Measurements from ENCODE around the gene SMPD1. TPM values are rescaled to one million over a fixed set of nuclear protein-coding genes. Genes with fewer than 3 reads are reported as not detected.

The SMPD1 gene
- total RNA-seq, 4 donors from 2014 or later = 27.7 to 67.0 (median 43.2) TPM

DNA sequence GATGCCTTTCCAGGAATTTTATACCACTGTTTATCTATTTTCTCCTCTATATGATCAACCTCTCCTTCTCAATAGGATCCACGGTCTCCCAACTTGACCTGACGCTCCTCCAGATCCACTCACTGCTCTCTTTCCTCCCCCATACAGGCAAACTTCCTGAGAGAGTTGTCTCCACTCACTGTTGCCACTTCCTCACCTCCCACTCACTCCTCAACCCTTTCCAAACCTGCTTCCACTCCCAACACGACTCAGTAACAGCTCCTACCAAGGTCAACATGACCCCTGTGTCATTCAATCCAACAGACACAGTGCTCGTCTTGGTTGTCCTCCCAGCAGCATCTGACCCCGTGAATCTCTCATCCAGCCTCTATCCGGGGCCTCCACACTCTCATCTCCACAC lies 25.5 kb downstream of the SMPD1 start:
- intact Hi-C loops (cut with DNase I; ENCODE audit: low total_unique reads) = no loop called here
- Histone ChIP-seq H3K36me3 (no peaks in the 10 kb centered on the region), H3K4me3 (no peak overlapping the region), H3K27ac (no peak overlapping the region), H3K9me3 (no peaks in the 10 kb centered on the region), H3K27me3 (no peaks in the 10 kb centered on the region), H3K4me1 (peaks cover 5 to 23% (median 11%) of the 10 kb centered on the region in 4 donors)
- DNase-seq = no peak
- in situ Hi-C loops (cut with MboI; ENCODE audit: low pct_ligation_motif_present in 1 of 4, low pct_unique_long_range_greater_than_20kb in 1 of 4, low sequenced_read_pairs in 3 of 4) = no loop called here
- WGBS, 2 donors (ENCODE audit: low coverage in 1 of 2) = 83 to 86% methylated on average over 6 of the region's 6 CpGs
- no peak for TF ChIP-seq POLR2AphosphoS5 (IDR thresholded peaks at IDR 0.05)
- TF ChIP-seq EP300 (IDR thresholded peaks at IDR 0.05; ENCODE audit: low read depth) = no peak
- TF ChIP-seq, protein P1, sequence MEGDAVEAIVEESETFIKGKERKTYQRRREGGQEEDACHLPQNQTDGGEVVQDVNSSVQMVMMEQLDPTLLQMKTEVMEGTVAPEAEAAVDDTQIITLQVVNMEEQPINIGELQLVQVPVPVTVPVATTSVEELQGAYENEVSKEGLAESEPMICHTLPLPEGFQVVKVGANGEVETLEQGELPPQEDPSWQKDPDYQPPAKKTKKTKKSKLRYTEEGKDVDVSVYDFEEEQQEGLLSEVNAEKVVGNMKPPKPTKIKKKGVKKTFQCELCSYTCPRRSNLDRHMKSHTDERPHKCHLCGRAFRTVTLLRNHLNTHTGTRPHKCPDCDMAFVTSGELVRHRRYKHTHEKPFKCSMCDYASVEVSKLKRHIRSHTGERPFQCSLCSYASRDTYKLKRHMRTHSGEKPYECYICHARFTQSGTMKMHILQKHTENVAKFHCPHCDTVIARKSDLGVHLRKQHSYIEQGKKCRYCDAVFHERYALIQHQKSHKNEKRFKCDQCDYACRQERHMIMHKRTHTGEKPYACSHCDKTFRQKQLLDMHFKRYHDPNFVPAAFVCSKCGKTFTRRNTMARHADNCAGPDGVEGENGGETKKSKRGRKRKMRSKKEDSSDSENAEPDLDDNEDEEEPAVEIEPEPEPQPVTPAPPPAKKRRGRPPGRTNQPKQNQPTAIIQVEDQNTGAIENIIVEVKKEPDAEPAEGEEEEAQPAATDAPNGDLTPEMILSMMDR (IDR thresholded peaks at IDR 0.05) = no peak
- no peak for TF ChIP-seq POLR2A (IDR thresholded peaks at IDR 0.05)

GRCh38 chr11:6417907-6418556 lies 27.8 kb downstream of the SMPD1 start:
- in situ Hi-C loops (cut with MboI; ENCODE audit: low pct_ligation_motif_present in 1 of 4, low pct_unique_long_range_greater_than_20kb in 1 of 4, low sequenced_read_pairs in 3 of 4) = no loop called here
- 35 to 44% methylated on average over 6 to 7 of the region's 7 CpGs for WGBS, 2 donors (ENCODE audit: low coverage in 1 of 2)
- Histone ChIP-seq H3K27ac (peak overlapping the region; percentile 85 to 94 (median 88)), H3K4me1 (peaks cover 5 to 23% (median 11%) of the 10 kb centered on the region in 4 donors), H3K27me3 (no peaks in the 10 kb centered on the region), H3K9me3 (no peaks in the 10 kb centered on the region), H3K4me3 (peak overlapping the region; percentile 86 to 94 (median 91)), H3K36me3 (no peaks in the 10 kb centered on the region)
- TF ChIP-seq, protein P1 (IDR thresholded peaks at IDR 0.05) = no peak
- no peak for TF ChIP-seq POLR2AphosphoS5 (IDR thresholded peaks at IDR 0.05)
- no peak for TF ChIP-seq POLR2A (IDR thresholded peaks at IDR 0.05)
- TF ChIP-seq EP300 (IDR thresholded peaks at IDR 0.05; ENCODE audit: low read depth) = no peak
- DNase-seq = no peak
- intact Hi-C loops (cut with DNase I; ENCODE audit: low total_unique reads) = no loop called here

DNA sequence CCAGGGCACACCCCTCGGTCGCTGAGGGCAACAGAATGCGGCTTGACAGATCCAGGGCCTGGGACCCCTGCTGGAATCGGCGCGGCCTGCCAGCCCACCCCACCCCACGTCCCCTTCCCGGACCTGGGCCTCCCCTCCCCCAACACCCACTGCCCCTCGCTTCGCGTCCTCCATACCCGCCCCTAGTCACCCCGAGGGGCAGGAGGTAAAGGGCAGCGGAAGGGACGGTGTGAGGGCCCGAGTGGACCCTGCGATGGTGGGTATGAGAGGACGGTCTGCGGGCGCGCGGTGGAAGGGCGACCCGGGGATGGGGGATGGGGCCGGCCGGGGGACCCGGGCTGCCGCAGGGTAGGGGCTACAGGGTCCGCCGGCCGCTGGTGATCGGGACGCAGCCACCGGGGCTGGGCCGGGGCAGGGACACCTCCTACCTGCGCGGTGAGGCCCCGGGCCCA lies 28.3 kb downstream of the SMPD1 start:
- no peaks in the 10 kb centered on the region for H3K27me3 ChIP-seq
- WGBS, 2 donors (ENCODE audit: low coverage in 1 of 2) = 1% methylated on average over 29 of the region's 38 CpGs; no CpG with 5 or more reads in 1 of the 2 donors
- in situ Hi-C loops (cut with MboI; ENCODE audit: low pct_ligation_motif_present in 1 of 4, low pct_unique_long_range_greater_than_20kb in 1 of 4, low sequenced_read_pairs in 3 of 4) = no loop called here
- intact Hi-C loops (cut with DNase I; ENCODE audit: low total_unique reads) = no loop called here
- no peak for TF ChIP-seq EP300 (IDR thresholded peaks at IDR 0.05; ENCODE audit: low read depth)
- TF ChIP-seq POLR2A (IDR thresholded peaks at IDR 0.05) = no peak
- TF ChIP-seq, protein P1 (IDR thresholded peaks at IDR 0.05) = no peak
- no peak for TF ChIP-seq POLR2AphosphoS5 (IDR thresholded peaks at IDR 0.05)
- H3K36me3 ChIP-seq = no peaks in the 10 kb centered on the region
- no peaks in the 10 kb centered on the region for H3K9me3 ChIP-seq
- peak overlapping the region; percentile 85 to 94 (median 88) for H3K27ac ChIP-seq
- peak; percentile 30 for DNase-seq
- H3K4me3 ChIP-seq = peak overlapping the region; percentile 86 to 94 (median 91)
- H3K4me1 ChIP-seq = peaks cover 5 to 23% (median 11%) of the 10 kb centered on the region in 4 donors

- 0% methylated on average over 3 to 48 of the region's 75 CpGs for WGBS, 2 donors (ENCODE audit: low coverage in 1 of 2)
- H3K27me3 ChIP-seq = peaks cover 2% of the 10 kb centered on the region
- peak within 1 kb of the TSS; percentile 86 to 94 (median 91) for H3K4me3 ChIP-seq
- peak within 1 kb of the TSS; percentile 85 to 94 (median 88) for H3K27ac ChIP-seq
- TF ChIP-seq, protein P1 (IDR thresholded peaks at IDR 0.05) = peak in 3 of 5 experiments; percentile 17 to 32 (median 21)
- TF ChIP-seq EP300 (IDR thresholded peaks at IDR 0.05; ENCODE audit: low read depth) (no peak), POLR2AphosphoS5 (IDR thresholded peaks at IDR 0.05) (peak in 1 of 3 donors; percentile 33), POLR2A (IDR thresholded peaks at IDR 0.05) (peak; percentile 33)
- in situ Hi-C loops (cut with MboI; ENCODE audit: low pct_ligation_motif_present in 1 of 4, low pct_unique_long_range_greater_than_20kb in 1 of 4, low sequenced_read_pairs in 3 of 4) = no loop called here
- no peaks in the 10 kb centered on the region for H3K36me3 ChIP-seq
- DNase-seq = peak; percentile 73
- intact Hi-C loops (cut with DNase I; ENCODE audit: low total_unique reads) = no loop called here
- H3K9me3 ChIP-seq = no peaks in the 10 kb centered on the region
- H3K4me1 ChIP-seq = peaks cover 5 to 23% (median 11%) of the 10 kb centered on the region in 4 donors
Measured at GRCh38 chr11:6419009-6419631, 28.8 kb downstream of the SMPD1 start, which contains the start of gene APBB1. TSS of gene APBB1 (minus strand) at chr11:6419094. CDS start at chr11:6411347, 7,747 bp downstream.

Data from transverse colon (tissue), 4 donors.